ENCODE results near the gene NACA.

GRCh38 chr12:56709759-56710376 lies 15.2 kb downstream of the NACA start:
- TF ChIP-seq CTCF (conservative IDR thresholded peaks at IDR 0.05; ENCODE audit: low read depth, low read length) = no peak
- no peak for TF ChIP-seq EZH2phosphoT487 (IDR thresholded peaks at IDR 0.05; ENCODE audit: borderline replicate concordance, low read length)
- TF ChIP-seq EZH2 (IDR thresholded peaks at IDR 0.05; ENCODE audit: low read length, unreplicated experiment) = no peak

Data from PC-3 (cell line).